ENCODE data around the gene HSPB9.

Gene HSPB9

GRCh38 chr17:42094375-42095069, 28.1 kb upstream of the HSPB9 start:
- H3K27me3 Mint-ChIP-seq (ENCODE audit: low read depth), result peaks cover 41% of the 10 kb centered on the region
- H3K4me3 Mint-ChIP-seq, result no peak overlapping the region
- H3K4me1 Mint-ChIP-seq (ENCODE audit: low read depth), result no peaks in the 10 kb centered on the region
- H3K9me3 Mint-ChIP-seq, result no peaks in the 10 kb centered on the region
- no peak overlapping the region for H3K27ac Mint-ChIP-seq
- no peaks in the 10 kb centered on the region for H3K36me3 Mint-ChIP-seq (ENCODE audit: low read depth)

GRCh38 chr17:42096360-42097111, 26.1 kb upstream of the HSPB9 start:
- Mint-ChIP-seq H3K4me3 (no peak overlapping the region), H3K36me3 (ENCODE audit: low read depth) (peaks cover 3% of the 10 kb centered on the region), H3K27me3 (ENCODE audit: low read depth) (peaks cover 34% of the 10 kb centered on the region), H3K27ac (no peak overlapping the region), H3K4me1 (ENCODE audit: low read depth) (no peaks in the 10 kb centered on the region), H3K9me3 (no peaks in the 10 kb centered on the region)

DNA sequence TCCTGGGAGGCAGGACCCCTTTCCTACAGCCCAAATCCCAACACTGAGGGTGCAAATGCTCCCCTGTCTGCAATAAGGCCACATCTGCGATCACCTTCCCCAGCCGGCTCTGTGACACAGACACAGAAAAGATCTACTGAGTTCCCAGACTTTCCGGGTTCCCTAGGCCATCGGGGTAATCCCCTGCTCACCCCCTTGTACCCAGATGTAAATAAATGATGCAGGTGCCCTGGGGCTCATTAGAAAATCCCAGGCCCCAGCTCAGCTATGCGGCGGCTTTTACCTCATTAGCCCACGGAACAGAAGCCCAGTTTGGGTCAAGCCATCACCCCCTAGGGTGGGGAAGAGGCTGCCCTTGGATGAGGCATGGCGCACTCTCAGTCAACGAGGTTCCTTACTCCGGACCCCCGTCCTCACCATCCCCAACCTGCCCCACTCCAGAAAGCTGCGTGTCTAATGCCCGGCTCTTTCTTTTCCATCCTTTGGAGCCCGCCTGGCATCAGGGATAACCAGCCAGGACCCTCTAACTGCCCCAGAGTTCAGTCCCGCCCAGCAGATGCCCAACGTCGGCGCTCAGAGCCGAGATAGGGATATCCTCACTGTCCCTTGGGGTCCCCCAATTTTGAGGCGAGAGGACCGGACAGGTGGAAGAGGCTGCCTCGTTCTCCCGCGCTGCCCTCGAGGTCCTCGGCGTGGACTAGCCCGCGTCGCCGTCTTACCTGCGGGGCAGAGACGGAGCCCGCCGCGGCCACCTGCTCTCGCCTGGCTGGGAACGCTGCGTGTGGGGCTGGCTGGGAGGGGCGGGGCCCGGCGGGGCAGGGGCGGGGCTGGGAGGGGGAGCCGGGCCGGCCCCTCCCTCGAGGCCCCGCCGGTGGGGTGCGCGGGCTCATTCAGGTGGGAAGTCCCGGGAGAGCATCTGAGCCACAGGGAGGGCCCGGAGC, 24.6 kb upstream of the HSPB9 start, which contains the start of gene ZNF385C:
Gene ZNF385C (minus strand): TSS at position 783 of the 941 bp plus-strand sequence. CDS start 35,417 bp downstream, outside the sequence.
- no peak within 1 kb of the TSS for H3K27ac Mint-ChIP-seq
- H3K36me3 Mint-ChIP-seq (ENCODE audit: low read depth), result peaks cover 10% of the 10 kb centered on the region

GRCh38 chr17:42098730-42099399, 23.7 kb upstream of the HSPB9 start:
- H3K27ac Mint-ChIP-seq, result no peak overlapping the region
- H3K27me3 Mint-ChIP-seq (ENCODE audit: low read depth), result peaks cover 26% of the 10 kb centered on the region
- peaks cover 2% of the 10 kb centered on the region for H3K4me1 Mint-ChIP-seq (ENCODE audit: low read depth)
- no peak overlapping the region for H3K4me3 Mint-ChIP-seq
- no peaks in the 10 kb centered on the region for H3K9me3 Mint-ChIP-seq
- peaks cover 12% of the 10 kb centered on the region for H3K36me3 Mint-ChIP-seq (ENCODE audit: low read depth)

More for the DNA sequence above, 24.6 kb upstream of the HSPB9 start, which contains the start of gene ZNF385C:
- H3K4me1 Mint-ChIP-seq (ENCODE audit: low read depth), result peaks cover 2% of the 10 kb centered on the region
- H3K9me3 Mint-ChIP-seq, result no peaks in the 10 kb centered on the region
- peaks cover 26% of the 10 kb centered on the region for H3K27me3 Mint-ChIP-seq (ENCODE audit: low read depth)
- H3K4me3 Mint-ChIP-seq, result no peak within 1 kb of the TSS

DNA sequence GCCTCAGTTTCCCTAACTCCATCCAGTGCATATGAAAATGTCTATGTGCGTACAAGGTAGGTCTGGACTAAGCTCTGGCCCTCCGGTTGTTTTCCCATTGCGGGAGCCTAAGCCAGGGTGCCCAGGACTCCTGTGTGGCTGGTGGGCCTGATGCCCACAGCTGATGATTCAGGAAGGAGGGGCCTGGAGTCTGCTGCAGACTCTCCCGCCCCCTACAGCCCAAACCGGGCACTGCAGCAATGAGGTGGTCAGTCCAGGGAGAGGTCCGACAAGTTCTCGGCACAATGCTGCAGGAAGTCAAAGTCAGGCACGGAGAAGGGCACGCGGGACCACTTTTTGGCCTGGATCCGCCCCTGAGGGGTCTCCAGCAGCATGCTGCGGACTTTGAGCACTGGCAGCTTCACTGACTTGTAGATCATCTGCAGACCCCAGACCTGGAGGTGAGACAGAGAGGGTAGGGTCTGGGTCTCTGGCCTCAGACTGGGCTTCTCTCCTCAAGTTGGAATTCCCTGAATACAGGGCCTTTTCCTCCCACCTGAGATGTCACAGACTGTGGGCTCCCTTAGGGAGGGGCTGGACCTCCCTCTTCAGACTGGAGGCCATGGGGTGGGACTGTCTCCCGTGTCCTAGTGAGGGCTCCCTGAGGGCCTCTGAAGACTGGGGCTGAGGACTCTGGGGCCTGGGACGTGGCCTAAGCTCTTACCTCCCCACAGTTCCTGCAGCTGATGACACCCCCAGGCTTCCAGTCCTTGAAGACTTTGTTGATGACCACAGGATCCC, 20.9 kb upstream of the HSPB9 start:
- no peak overlapping the region for H3K4me3 Mint-ChIP-seq
- no peak overlapping the region for H3K27ac Mint-ChIP-seq
- H3K36me3 Mint-ChIP-seq (ENCODE audit: low read depth), result peaks cover 29% of the 10 kb centered on the region

GRCh38 chr17:42103221-42103954, 19.2 kb upstream of the HSPB9 start:
- H3K4me1 Mint-ChIP-seq (ENCODE audit: low read depth), result peaks cover 9% of the 10 kb centered on the region
- H3K9me3 Mint-ChIP-seq, result no peaks in the 10 kb centered on the region
- H3K27me3 Mint-ChIP-seq (ENCODE audit: low read depth), result peaks cover 4% of the 10 kb centered on the region
- H3K4me3 Mint-ChIP-seq, result no peak overlapping the region
- H3K36me3 Mint-ChIP-seq (ENCODE audit: low read depth), result peaks cover 38% of the 10 kb centered on the region
- no peak overlapping the region for H3K27ac Mint-ChIP-seq

More for the DNA sequence above, 20.9 kb upstream of the HSPB9 start:
- H3K9me3 Mint-ChIP-seq, result no peaks in the 10 kb centered on the region
- peaks cover 2% of the 10 kb centered on the region for H3K4me1 Mint-ChIP-seq (ENCODE audit: low read depth)
- peaks cover 19% of the 10 kb centered on the region for H3K27me3 Mint-ChIP-seq (ENCODE audit: low read depth)

- Mint-ChIP-seq H3K9me3 (no peaks in the 10 kb centered on the region), H3K36me3 (ENCODE audit: low read depth) (peaks cover 43% of the 10 kb centered on the region), H3K27ac (no peak overlapping the region), H3K4me1 (ENCODE audit: low read depth) (peaks cover 14% of the 10 kb centered on the region), H3K27me3 (ENCODE audit: low read depth) (peaks cover 3% of the 10 kb centered on the region), H3K4me3 (no peak overlapping the region)
Observed at GRCh38 chr17:42104264-42104663, 18.3 kb upstream of the HSPB9 start.

- Mint-ChIP-seq H3K27me3 (ENCODE audit: low read depth) (no peaks in the 10 kb centered on the region), H3K4me3 (no peak overlapping the region), H3K27ac (peak overlapping the region; percentile 10), H3K36me3 (ENCODE audit: low read depth) (peaks cover 51% of the 10 kb centered on the region), H3K9me3 (no peaks in the 10 kb centered on the region), H3K4me1 (ENCODE audit: low read depth) (peaks cover 23% of the 10 kb centered on the region)
Observed at GRCh38 chr17:42106009-42106408, 16.6 kb upstream of the HSPB9 start.

DNA sequence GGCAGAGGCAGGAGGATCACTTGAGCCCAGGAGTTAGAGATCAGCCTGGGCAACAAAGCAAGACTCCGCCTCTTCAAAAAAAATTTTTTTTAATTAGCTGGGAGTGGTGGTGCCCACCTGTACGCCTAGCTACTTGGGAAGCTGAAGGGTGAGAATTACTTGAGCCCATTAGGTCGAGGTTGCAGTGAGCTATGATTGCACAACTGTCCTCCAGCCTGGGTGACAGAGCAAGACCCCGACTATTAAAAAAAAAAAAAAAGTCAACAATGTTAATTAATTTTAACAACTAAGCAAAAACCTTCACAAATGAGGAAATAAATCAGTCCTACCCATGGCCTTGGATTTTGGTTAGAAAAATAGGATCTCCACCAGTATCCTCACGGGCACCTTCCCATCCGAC, 15.5 kb upstream of the HSPB9 start:
- H3K36me3 Mint-ChIP-seq (ENCODE audit: low read depth), result peaks cover 50% of the 10 kb centered on the region
- H3K27me3 Mint-ChIP-seq (ENCODE audit: low read depth), result no peaks in the 10 kb centered on the region
- H3K9me3 Mint-ChIP-seq, result no peaks in the 10 kb centered on the region
- no peak overlapping the region for H3K4me3 Mint-ChIP-seq
- H3K27ac Mint-ChIP-seq, result no peak overlapping the region
- H3K4me1 Mint-ChIP-seq (ENCODE audit: low read depth), result peaks cover 29% of the 10 kb centered on the region

DNA sequence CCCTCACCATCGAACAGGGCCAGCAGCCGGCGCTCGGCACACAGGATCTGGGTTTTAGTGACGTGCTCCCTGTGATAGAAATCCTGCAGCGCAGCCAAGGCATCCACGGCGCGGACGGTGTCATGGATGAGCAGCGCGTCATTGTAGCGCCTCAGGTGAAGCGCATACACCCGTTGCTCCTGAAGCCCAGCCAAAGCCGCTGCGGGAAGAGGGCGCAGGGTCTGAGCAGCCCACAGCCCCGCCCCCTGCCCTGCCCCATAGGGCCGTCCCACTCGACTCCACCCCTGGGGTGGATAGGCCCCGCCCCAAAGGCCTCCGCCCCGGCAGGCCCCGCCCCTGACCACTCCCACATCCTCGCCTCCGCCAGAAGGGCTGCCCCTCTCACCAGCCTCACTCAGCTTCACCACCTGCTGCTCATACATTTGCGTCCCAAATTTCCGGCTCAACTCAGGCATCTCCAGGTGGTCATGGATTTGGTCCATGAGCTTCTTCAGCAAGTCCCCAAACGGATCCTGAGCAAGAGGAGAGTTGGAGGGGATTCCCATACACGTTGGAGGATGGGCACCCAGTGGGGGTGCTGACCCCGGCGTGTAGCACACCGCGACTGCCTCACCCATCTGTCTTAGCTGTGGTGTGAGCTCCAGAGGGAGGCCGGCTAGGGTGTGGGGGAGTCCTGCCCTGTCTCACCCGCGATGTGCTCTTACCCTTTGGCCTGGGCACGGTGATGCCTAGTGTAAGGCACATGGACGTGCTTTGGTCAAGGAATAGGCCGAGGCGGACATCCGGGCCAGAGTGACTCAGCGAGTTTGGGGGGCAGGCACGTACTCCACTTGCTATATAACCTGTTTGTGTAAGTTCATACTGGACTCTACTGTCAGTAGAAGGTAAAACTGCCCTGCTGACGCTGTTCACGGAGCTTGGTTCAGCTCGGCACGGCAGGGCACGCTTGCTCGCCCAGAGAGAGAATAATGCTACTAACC, 14.7 kb upstream of the HSPB9 start:
- peak overlapping the region; percentile 25 for H3K4me3 Mint-ChIP-seq
- H3K4me1 Mint-ChIP-seq (ENCODE audit: low read depth), result peaks cover 29% of the 10 kb centered on the region
- no peaks in the 10 kb centered on the region for H3K9me3 Mint-ChIP-seq
- H3K36me3 Mint-ChIP-seq (ENCODE audit: low read depth), result peaks cover 46% of the 10 kb centered on the region
- no peaks in the 10 kb centered on the region for H3K27me3 Mint-ChIP-seq (ENCODE audit: low read depth)
- peak overlapping the region; percentile 52 for H3K27ac Mint-ChIP-seq

DNA sequence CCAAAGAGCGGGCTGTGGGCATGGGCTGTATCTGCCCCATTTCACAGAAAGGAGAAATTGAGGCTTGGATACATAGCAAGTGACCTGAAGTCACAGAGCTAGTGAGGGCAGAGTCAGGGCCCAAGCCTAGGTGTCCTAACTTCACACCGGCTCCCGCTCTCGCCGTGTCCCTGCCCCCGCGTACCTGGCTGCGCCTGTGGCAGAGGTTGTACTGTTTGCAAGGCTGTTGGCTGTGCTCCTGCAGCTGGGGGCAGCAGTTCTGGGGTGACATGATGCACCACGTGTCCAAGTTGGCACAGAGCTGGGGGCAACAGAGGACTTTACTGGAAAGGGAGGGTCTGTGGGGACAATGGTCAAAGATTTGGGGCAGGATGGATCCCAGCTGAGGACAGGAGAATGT, 13.5 kb upstream of the HSPB9 start:
- Mint-ChIP-seq H3K4me1 (ENCODE audit: low read depth) (peaks cover 30% of the 10 kb centered on the region), H3K4me3 (no peak overlapping the region), H3K27ac (peak overlapping the region; percentile 52), H3K9me3 (no peaks in the 10 kb centered on the region), H3K36me3 (ENCODE audit: low read depth) (peaks cover 41% of the 10 kb centered on the region), H3K27me3 (ENCODE audit: low read depth) (no peaks in the 10 kb centered on the region)
